ENCODE measurements around the gene RPL19. TPM values are rescaled to one million over a fixed set of nuclear protein-coding genes. Genes with fewer than 3 reads are reported as not detected.

The RPL19 gene
- total RNA-seq, 2 donors from 2014 or later: 1,458 to 1,831 TPM

DNA sequence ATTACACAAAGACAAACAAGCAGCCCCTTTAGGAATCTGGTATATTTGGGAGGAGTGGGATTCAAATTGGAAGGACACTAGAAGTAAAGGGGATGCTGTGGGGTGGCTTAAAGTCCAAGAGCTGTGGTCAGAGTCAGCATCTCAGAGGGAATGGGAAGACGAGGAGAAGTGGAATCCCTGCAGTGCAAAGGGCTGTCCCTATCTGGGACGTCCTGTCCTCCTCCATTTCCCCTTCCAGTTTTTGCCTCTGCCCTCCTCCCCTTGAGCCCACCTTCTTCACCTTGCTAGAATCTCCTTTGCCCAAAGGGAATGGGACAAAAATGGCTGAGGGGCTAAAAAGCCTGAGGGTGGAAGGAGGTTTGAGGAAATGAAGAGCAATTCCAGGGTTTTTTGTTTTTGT lies 44.4 kb upstream of the RPL19 start:
- TF ChIP-seq, protein P1, sequence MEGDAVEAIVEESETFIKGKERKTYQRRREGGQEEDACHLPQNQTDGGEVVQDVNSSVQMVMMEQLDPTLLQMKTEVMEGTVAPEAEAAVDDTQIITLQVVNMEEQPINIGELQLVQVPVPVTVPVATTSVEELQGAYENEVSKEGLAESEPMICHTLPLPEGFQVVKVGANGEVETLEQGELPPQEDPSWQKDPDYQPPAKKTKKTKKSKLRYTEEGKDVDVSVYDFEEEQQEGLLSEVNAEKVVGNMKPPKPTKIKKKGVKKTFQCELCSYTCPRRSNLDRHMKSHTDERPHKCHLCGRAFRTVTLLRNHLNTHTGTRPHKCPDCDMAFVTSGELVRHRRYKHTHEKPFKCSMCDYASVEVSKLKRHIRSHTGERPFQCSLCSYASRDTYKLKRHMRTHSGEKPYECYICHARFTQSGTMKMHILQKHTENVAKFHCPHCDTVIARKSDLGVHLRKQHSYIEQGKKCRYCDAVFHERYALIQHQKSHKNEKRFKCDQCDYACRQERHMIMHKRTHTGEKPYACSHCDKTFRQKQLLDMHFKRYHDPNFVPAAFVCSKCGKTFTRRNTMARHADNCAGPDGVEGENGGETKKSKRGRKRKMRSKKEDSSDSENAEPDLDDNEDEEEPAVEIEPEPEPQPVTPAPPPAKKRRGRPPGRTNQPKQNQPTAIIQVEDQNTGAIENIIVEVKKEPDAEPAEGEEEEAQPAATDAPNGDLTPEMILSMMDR (IDR thresholded peaks at IDR 0.05): no peak
- peaks cover 0 to 18% of the 10 kb centered on the region in 2 donors for H3K4me1 ChIP-seq
- H3K9me3 ChIP-seq: no peaks in the 10 kb centered on the region
- H3K27ac ChIP-seq: no peak overlapping the region
- peaks cover 0 to 2% of the 10 kb centered on the region in 2 donors for H3K27me3 ChIP-seq
- no peaks in the 10 kb centered on the region for H3K36me3 ChIP-seq
- no peak for DNase-seq (ENCODE audit: low spot score)
- H3K4me3 ChIP-seq: no peak overlapping the region

DNA sequence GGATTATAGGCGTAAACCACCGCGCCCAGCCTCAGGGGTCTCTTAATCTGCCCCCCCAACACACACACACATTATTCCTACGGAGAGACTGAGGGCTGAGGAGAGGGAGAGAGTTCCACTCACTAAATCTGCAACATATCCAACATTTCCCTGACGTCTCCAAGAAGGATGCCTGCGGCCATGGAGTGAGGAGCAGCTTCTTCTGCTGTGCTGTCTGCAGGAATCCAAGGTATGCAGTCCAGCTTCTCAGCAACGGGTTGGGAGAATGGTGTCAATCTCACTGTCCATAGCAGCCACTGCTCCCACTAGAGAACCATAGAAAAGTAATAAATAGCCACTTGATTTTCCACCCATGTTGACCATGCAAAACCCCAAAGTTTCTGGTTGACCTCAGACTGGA lies 43.6 kb upstream of the RPL19 start:
- Histone ChIP-seq H3K36me3 (no peaks in the 10 kb centered on the region), H3K9me3 (no peaks in the 10 kb centered on the region), H3K4me3 (no peak overlapping the region), H3K4me1 (peaks cover 0 to 13% of the 10 kb centered on the region in 2 donors), H3K27ac (no peak overlapping the region), H3K27me3 (no peaks in the 10 kb centered on the region)
- DNase-seq (ENCODE audit: low spot score): no peak
- TF ChIP-seq, protein P1 (IDR thresholded peaks at IDR 0.05): no peak

DNA sequence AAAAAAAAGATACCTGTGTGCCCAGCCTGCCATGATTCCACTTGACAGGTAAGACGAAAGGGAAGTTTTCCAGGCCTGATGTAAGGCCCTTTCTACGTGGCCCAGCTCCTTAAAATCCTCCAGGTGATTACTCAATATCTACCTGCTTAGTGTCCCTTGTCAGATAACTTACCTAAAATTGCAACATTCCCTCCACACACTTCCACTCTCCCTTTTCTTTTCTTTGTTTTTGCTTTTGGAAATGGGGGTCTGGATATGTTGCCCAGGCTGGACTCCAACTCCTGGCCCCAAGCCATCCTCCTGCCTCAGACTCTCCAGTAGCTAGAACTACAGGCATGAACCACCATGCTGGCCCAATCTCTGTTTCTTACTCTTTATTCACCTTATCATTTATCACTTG lies 41.5 kb upstream of the RPL19 start:
- Histone ChIP-seq H3K4me1 (no peaks in the 10 kb centered on the region), H3K27me3 (no peaks in the 10 kb centered on the region), H3K4me3 (no peak overlapping the region), H3K27ac (no peak overlapping the region), H3K9me3 (no peaks in the 10 kb centered on the region), H3K36me3 (no peaks in the 10 kb centered on the region)
- DNase-seq (ENCODE audit: low spot score): no peak
- TF ChIP-seq, protein P1 (IDR thresholded peaks at IDR 0.05): no peak

DNA sequence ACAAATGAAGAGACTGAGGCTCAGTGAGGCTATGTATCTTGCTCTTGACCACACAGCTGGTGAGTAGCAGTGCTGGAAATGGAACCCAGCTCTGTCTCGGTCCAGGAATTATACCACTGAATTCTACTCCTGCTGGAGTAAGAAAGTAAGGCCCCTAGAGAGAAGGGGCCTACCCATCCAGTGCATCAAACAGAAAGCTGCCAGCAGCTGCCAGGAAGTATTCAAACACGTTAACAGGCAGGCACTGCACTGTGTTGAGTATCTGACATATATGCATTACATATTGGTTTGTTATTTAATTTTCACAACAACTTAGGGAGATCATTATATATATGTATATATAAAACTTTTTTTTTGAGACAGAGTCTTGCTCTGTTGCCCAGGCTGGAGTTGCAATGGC lies 38.1 kb upstream of the RPL19 start:
- Histone ChIP-seq H3K4me3 (no peak overlapping the region), H3K27me3 (no peaks in the 10 kb centered on the region), H3K9me3 (no peaks in the 10 kb centered on the region), H3K36me3 (no peaks in the 10 kb centered on the region), H3K27ac (no peak overlapping the region), H3K4me1 (peaks cover 0 to 28% of the 10 kb centered on the region in 2 donors)
- TF ChIP-seq, protein P1 (IDR thresholded peaks at IDR 0.05): no peak
- DNase-seq (ENCODE audit: low spot score): no peak

DNA sequence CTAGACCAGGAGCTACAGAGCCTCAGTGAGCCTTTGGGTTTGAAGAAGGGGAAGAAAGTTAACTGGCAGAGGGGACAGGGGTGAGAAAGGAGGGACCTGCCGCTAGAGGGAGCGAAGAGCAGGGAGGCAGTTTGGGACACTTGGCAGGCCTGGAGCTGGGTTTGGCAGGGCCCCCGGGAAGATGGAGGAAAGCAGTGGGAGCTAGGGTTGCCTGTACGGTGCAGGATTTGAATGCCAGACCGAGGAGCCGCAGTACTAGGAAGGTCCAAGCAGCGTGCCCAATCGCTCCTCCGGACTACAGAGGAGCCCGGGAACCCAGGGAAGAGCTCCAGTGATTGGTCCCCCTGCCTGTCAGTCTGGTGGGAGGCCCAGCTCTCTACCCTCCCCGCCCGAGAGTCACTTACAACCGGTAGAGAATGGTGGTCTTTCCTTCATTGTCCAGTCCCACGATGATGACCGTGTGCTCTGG lies 35.4 kb upstream of the RPL19 start:
- H3K4me1 ChIP-seq: peaks cover 0 to 34% of the 10 kb centered on the region in 2 donors
- no peaks in the 10 kb centered on the region for H3K9me3 ChIP-seq
- H3K27me3 ChIP-seq: no peaks in the 10 kb centered on the region
- peak; percentile 93 for DNase-seq (ENCODE audit: low spot score)
- TF ChIP-seq, protein P1 (IDR thresholded peaks at IDR 0.05): peak; percentile 72 to 89
- no peaks in the 10 kb centered on the region for H3K36me3 ChIP-seq
- H3K4me3 ChIP-seq: peak overlapping the region; percentile 46 to 54
- peak overlapping the region; percentile 6 to 54 for H3K27ac ChIP-seq

DNA sequence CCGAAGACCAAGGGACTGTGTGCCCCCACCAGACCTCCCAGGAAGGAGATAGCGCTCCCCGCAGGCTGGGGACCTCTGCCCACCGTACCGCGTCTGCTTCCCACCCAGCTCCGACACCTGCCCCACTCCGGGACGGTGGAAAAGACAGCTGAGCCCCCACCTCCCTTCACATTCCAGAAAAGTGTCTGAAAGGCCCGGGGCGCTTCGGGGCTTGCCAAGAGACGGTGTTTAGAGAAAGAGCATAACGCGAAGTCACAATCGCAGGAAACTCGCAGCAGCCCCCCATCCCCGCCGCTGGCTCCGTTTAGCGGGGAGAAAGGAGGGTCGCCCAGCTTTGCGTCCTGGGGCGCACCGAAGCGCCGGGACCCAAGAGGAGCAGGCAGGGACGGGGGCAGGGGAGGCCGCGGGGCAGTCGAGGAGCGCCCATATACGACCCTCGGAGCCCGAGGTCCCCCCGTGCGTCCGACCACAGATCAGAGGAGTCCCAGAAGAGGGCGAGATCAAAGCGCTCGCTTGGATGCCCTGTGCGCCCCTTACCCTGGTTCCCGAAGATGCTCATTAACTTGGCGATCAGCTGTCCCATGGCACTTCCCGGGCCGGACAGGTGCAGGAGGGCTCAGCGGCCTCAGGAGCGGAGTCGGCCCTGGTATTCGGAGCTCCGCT lies 34.8 kb upstream of the RPL19 start:
- TF ChIP-seq, protein P1 (IDR thresholded peaks at IDR 0.05): no peak
- no peak for DNase-seq (ENCODE audit: low spot score)
- peak overlapping the region; percentile 46 to 54 for H3K4me3 ChIP-seq
- H3K27ac ChIP-seq: peak overlapping the region; percentile 6 to 54
- H3K4me1 ChIP-seq: peaks cover 0 to 34% of the 10 kb centered on the region in 2 donors
- H3K27me3 ChIP-seq: no peaks in the 10 kb centered on the region
- H3K36me3 ChIP-seq: no peaks in the 10 kb centered on the region
- no peaks in the 10 kb centered on the region for H3K9me3 ChIP-seq
